Measurements from ENCODE around the gene ZNF628.

The ZNF628 gene

GRCh38 chr19:55459551-55459949, 16.9 kb upstream of the ZNF628 start:
- ATAC-seq = no peak
- TF ChIP-seq PPARA (CRISPR knock-in tag; IDR thresholded peaks at IDR 0.05; ENCODE audit: borderline replicate concordance) (no peak), TCF4 (CRISPR knock-in tag; IDR thresholded peaks at IDR 0.05; ENCODE audit: borderline replicate concordance) (no peak), OSR1 (CRISPR knock-in tag; IDR thresholded peaks at IDR 0.05) (no peak), ISL1 (CRISPR knock-in tag; IDR thresholded peaks at IDR 0.05) (no peak), SNAI2 (CRISPR knock-in tag; IDR thresholded peaks at IDR 0.05) (no peak), CSRNP3 (CRISPR knock-in tag; IDR thresholded peaks at IDR 0.05) (no peak), POU6F1 (CRISPR knock-in tag; IDR thresholded peaks at IDR 0.05; ENCODE audit: borderline replicate concordance, low read depth) (no peak), ZC3H10 (CRISPR knock-in tag; IDR thresholded peaks at IDR 0.05) (no peak), ESRRG (CRISPR knock-in tag; IDR thresholded peaks at IDR 0.05) (no peak), TOX (CRISPR knock-in tag; IDR thresholded peaks at IDR 0.05; ENCODE audit: borderline replicate concordance) (no peak)

GRCh38 chr19:55459950-55460657, 16.3 kb upstream of the ZNF628 start:
- peak; percentile 2; the same call in 1 of the 3 replicates for ATAC-seq
- TF ChIP-seq TOX (CRISPR knock-in tag; IDR thresholded peaks at IDR 0.05; ENCODE audit: borderline replicate concordance) = no peak
- no peak for TF ChIP-seq CSDC2 (CRISPR knock-in tag; IDR thresholded peaks at IDR 0.05)
- TF ChIP-seq POU6F1 (CRISPR knock-in tag; IDR thresholded peaks at IDR 0.05; ENCODE audit: borderline replicate concordance, low read depth) = no peak
- TF ChIP-seq CREB5 (CRISPR knock-in tag; IDR thresholded peaks at IDR 0.05; ENCODE audit: low read depth) = no peak
- TF ChIP-seq BACH2 (CRISPR knock-in tag; IDR thresholded peaks at IDR 0.05; ENCODE audit: borderline replicate concordance) = no peak
- TF ChIP-seq ARNTL (CRISPR knock-in tag; IDR thresholded peaks at IDR 0.05; ENCODE audit: borderline replicate concordance, low read depth) = no peak
- no peak for TF ChIP-seq ZC3H10 (CRISPR knock-in tag; IDR thresholded peaks at IDR 0.05)

- TF ChIP-seq PATZ1 (CRISPR knock-in tag; IDR thresholded peaks at IDR 0.05; ENCODE audit: borderline replicate concordance) (no peak), SNAI2 (CRISPR knock-in tag; IDR thresholded peaks at IDR 0.05) (no peak), TCF4 (CRISPR knock-in tag; IDR thresholded peaks at IDR 0.05; ENCODE audit: borderline replicate concordance) (no peak), ESRRG (CRISPR knock-in tag; IDR thresholded peaks at IDR 0.05) (no peak), ZNF8 (CRISPR knock-in tag; IDR thresholded peaks at IDR 0.05) (no peak), CSDC2 (CRISPR knock-in tag; IDR thresholded peaks at IDR 0.05) (no peak), PPARA (CRISPR knock-in tag; IDR thresholded peaks at IDR 0.05; ENCODE audit: borderline replicate concordance) (no peak), ZNF70 (CRISPR knock-in tag; IDR thresholded peaks at IDR 0.05) (no peak), CSRNP3 (CRISPR knock-in tag; IDR thresholded peaks at IDR 0.05) (no peak), ISL1 (CRISPR knock-in tag; IDR thresholded peaks at IDR 0.05) (no peak), CREB5 (CRISPR knock-in tag; IDR thresholded peaks at IDR 0.05; ENCODE audit: low read depth) (no peak), TOX (CRISPR knock-in tag; IDR thresholded peaks at IDR 0.05; ENCODE audit: borderline replicate concordance) (no peak)
- ATAC-seq = peak; percentile 73
Observed at GRCh38 chr19:55460670-55461258, 15.7 kb upstream of the ZNF628 start.

All from SK-N-SH treated with all-trans-retinoic acid at 6 μM for 48 hours (cell line).